ENCODE results near the gene CHST15.

The CHST15 gene

DNA sequence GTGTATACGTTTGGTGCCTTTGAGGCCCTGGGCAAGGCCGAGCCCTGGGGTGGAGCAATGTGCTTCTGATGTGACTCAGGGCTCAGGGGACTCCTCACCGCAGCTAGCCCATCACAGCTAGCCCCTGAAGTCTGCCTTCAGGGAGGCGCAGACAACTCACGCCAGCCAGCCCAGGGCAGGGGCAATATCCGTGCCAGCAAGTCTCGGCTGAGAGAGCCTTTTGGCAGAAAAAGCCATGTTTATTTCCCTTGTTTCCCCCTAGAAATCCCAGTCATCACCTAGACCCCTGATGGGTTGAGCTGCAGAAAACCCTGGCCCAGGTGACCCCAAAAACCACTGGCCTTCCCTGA, 90.4 kb downstream of the CHST15 start:
- H3K27me3 Mint-ChIP-seq (ENCODE audit: low read depth, poor library complexity), result peaks cover 13% of the 10 kb centered on the region

DNA sequence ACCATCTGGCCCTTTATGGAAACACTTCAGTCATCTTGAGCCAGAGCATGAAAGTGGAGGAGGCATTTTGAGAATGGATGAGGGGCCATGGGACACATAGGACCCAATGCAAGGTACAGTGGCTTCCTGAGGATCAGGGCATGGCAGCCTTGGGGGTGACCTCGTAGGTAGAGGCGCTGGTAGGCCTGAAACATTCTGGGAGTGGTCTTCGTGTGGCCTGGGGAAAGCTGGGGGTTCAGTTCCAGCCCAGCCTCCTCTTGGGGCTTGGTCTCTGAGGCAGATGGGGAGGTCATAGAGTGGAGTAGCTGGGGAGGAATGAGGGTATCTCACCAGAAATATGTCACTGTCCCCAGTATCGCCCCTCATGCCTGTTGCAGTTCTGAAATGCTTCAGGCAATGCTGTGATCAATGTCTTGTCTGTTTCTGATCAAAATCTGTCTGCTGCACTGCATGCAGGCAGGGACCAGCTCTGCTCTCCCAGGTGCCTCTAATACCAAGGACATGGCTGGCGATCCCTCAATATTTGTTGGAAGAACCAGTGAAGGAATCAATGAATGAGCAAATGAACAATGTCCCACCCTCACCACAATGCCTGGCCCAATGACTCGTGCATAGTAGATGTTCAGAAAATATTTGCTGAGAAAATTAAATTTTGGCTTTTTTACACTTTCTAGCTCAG, 90.9 kb downstream of the CHST15 start:
- H3K36me3 Mint-ChIP-seq (ENCODE audit: low read depth), result no peaks in the 10 kb centered on the region
- TF ChIP-seq, protein P1, sequence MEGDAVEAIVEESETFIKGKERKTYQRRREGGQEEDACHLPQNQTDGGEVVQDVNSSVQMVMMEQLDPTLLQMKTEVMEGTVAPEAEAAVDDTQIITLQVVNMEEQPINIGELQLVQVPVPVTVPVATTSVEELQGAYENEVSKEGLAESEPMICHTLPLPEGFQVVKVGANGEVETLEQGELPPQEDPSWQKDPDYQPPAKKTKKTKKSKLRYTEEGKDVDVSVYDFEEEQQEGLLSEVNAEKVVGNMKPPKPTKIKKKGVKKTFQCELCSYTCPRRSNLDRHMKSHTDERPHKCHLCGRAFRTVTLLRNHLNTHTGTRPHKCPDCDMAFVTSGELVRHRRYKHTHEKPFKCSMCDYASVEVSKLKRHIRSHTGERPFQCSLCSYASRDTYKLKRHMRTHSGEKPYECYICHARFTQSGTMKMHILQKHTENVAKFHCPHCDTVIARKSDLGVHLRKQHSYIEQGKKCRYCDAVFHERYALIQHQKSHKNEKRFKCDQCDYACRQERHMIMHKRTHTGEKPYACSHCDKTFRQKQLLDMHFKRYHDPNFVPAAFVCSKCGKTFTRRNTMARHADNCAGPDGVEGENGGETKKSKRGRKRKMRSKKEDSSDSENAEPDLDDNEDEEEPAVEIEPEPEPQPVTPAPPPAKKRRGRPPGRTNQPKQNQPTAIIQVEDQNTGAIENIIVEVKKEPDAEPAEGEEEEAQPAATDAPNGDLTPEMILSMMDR (IDR thresholded peaks at IDR 0.05), result no peak
- H3K4me1 Mint-ChIP-seq, result peaks cover 38% of the 10 kb centered on the region
- H3K27ac Mint-ChIP-seq, result no peak overlapping the region
- no peaks in the 10 kb centered on the region for H3K9me3 Mint-ChIP-seq
- peaks cover 12% of the 10 kb centered on the region for H3K27me3 Mint-ChIP-seq (ENCODE audit: low read depth, poor library complexity)
- H3K4me3 Mint-ChIP-seq, result no peak overlapping the region
- DNase-seq, result no peak

More for the DNA sequence above, 90.4 kb downstream of the CHST15 start:
- no peaks in the 10 kb centered on the region for H3K9me3 Mint-ChIP-seq
- H3K4me3 Mint-ChIP-seq, result no peak overlapping the region
- H3K4me1 Mint-ChIP-seq, result peaks cover 43% of the 10 kb centered on the region
- DNase-seq, result no peak
- H3K36me3 Mint-ChIP-seq (ENCODE audit: low read depth), result peaks cover 4% of the 10 kb centered on the region
- H3K27ac Mint-ChIP-seq, result no peak overlapping the region
- TF ChIP-seq, protein P1 (IDR thresholded peaks at IDR 0.05), result no peak

DNA sequence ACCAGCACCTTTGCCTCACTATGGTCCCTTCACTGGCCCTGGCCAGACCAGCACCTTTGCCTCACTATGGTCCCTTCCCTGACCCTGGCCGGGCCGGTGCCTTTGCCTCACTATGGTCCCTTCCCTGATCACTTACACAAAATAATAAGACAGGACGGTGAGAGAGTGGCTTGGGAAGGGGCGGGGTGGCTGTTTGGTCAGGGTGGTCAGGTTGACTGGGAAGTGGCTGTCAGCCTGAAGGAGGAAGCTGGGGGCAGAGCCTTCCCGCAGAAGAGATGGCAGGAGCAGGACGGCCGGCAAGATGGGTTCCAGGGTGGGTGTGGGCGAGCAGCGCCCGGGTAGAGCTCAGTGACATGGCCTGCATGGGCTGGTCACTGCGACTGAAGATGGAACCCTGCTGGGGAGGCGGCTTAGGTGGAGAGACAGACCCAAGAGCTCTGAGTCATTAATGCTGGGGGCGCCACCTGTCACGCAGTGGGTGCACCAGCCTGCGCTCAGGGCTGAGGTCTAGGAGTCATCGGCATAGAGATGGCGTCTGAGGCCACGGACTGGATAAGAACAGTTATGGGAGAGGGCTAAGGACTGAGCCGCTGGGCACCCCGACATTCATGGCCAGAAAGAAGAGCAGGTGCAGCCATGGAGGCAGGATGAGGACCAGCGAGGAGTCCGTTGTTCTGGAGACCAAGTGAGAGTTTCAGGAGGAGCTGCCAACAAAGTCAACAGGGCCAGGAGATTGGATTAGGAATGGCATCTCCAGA, 91.8 kb downstream of the CHST15 start:
- TF ChIP-seq, protein P1 (IDR thresholded peaks at IDR 0.05), result no peak
- peaks cover 28% of the 10 kb centered on the region for H3K4me1 Mint-ChIP-seq
- no peak overlapping the region for H3K4me3 Mint-ChIP-seq
- peaks cover 12% of the 10 kb centered on the region for H3K27me3 Mint-ChIP-seq (ENCODE audit: low read depth, poor library complexity)
- DNase-seq, result no peak
- no peaks in the 10 kb centered on the region for H3K36me3 Mint-ChIP-seq (ENCODE audit: low read depth)
- no peak overlapping the region for H3K27ac Mint-ChIP-seq
- no peaks in the 10 kb centered on the region for H3K9me3 Mint-ChIP-seq

DNA sequence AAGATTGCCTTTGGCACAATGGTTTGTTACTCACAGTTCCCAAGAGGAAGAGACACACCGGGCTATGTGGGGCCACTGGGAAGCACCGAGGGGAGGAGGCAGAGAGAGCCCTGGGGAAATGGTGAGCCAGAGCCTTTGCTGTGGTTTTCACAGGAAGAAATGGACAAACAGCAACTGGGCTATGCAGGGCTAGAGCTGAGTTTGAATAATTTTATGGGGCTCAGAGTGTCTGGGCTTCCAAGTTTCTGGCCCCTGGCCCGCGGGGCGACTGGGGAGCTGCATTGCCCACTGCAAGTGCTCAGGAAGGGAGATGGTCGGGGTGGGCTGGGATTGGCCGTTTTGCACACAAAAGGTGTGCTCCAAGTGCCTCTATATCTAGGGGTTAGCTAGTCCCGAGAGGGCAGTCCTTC, 92.6 kb downstream of the CHST15 start:
- H3K9me3 Mint-ChIP-seq, result no peaks in the 10 kb centered on the region
- H3K27ac Mint-ChIP-seq, result no peak overlapping the region
- peaks cover 17% of the 10 kb centered on the region for H3K27me3 Mint-ChIP-seq (ENCODE audit: low read depth, poor library complexity)
- no peak overlapping the region for H3K4me3 Mint-ChIP-seq
- peaks cover 21% of the 10 kb centered on the region for H3K4me1 Mint-ChIP-seq
- TF ChIP-seq, protein P1 (IDR thresholded peaks at IDR 0.05), result no peak
- no peaks in the 10 kb centered on the region for H3K36me3 Mint-ChIP-seq (ENCODE audit: low read depth)
- no peak for DNase-seq

DNA sequence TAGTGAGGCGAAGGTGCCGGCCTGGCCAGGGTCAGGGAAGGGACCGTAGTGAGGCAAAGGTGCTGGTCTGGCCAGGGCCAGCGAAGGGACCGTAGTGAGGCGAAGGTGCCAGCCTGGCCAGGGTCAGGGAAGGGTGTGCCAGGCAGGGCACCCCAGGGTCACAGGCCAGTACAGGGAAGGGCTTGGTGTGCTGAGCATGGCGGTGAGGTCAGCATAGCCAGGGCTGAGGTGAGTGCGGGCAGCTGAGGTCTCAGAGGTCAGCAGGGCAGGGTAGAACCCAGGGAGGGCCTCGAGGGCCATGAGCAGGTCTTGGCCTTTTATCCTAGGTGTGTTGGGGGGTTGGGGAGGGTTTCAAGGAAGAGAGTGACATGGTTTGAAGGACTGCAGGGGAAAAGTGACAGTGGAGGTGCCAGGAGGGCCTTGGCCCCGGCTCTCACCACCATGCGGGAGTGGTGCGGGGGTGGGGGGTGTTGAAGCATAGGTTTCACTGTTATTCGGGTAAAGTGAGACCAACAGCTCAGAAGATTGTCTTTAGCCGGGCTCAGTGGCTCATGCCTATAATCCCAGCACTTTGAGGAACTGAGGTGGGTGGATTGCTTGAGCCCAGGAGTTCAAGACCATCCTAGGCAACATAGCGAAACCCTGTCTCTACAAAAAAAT, 93.3 kb downstream of the CHST15 start:
- H3K9me3 Mint-ChIP-seq, result no peaks in the 10 kb centered on the region
- H3K4me1 Mint-ChIP-seq, result peaks cover 18% of the 10 kb centered on the region
- no peaks in the 10 kb centered on the region for H3K36me3 Mint-ChIP-seq (ENCODE audit: low read depth)
- no peak overlapping the region for H3K27ac Mint-ChIP-seq
- H3K4me3 Mint-ChIP-seq, result no peak overlapping the region
- peaks cover 21% of the 10 kb centered on the region for H3K27me3 Mint-ChIP-seq (ENCODE audit: low read depth, poor library complexity)
- TF ChIP-seq, protein P1 (IDR thresholded peaks at IDR 0.05), result no peak
- no peak for DNase-seq

Data from nephron progenitor cell (in vitro differentiated cells).